CD4-positive, alpha-beta T cell treated with Interleukin-21 for 1 hour (primary cell): ENCODE measurements around the gene AMIGO1.
A peak's percentile ranks its signal among the peaks of the same experiment; 100 is the strongest.
"Not testable (repeated sequence)": the region's sequence is repeated elsewhere in the genome, so short reads cannot be mapped to it uniquely, and the experiment has no call there.

Experiments
- DNase-seq: peaks from one replicate; pipeline ENCODE4 v3.0.0-alpha.2; 2020

The AMIGO1 gene

DNA sequence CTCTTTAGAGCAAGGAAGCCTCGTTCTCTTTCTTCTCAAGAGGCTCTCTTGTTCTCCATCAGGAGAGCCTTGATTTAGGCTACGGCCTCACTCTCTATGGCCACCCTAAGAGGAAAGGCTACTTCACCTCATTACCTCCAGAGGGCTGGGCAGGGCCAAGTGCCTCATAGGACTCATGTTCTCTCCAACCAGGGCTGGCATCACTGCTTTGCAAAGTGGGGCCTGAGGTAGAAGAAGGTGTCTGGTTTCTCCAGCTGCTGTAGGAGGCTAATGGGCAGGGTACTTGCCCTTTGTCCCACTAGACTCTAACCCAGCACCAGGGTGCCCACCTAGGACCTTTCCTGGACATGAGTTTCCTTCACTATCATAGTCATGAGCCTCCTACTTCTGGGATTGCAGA lies 27.9 kb downstream of the AMIGO1 start:
- DNase-seq, result no peak

DNA sequence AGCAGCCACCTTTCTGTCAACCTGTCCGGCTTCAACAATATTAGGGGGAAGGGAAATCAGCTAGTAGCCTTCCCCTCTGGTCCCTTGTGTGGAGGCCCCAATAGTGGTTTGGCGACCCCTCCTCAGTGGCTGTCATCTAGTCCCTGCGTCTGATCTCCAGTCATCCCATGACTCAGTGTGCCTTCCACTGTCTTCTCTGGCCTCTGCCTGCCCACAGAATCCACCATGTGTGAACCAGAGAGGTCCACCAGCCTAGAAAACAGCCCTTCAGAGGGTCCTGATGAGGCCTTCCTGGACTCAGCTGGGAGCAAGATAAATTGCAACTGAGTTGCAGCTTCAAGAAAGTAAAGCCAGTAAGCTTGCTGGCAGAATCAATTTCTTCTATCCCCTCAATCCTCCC lies 29.6 kb downstream of the AMIGO1 start:
- no peak for DNase-seq

DNA sequence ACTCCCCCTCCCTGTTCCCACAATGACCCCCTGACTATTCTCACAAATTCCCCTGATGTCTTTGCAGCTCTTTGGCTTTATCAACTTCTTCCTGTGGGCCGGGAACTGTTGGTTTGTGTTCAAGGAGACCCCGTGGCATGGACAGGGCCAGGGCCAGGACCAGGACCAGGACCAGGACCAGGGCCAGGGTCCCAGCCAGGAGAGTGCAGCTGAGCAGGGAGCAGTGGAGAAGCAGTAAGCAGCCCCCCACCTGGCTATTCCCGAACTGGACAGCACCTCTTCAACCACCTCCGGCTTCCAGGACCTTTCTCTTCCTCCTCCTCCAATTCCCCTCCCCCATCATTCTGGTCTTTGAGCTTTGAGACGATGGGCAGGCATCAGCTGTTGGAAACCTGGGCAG lies 30.2 kb downstream of the AMIGO1 start:
- DNase-seq, result no peak

- peak; percentile 43 for DNase-seq
These were observed 30.7 kb downstream of the AMIGO1 start for GRCh38 chr1:109478806-109479205.

DNA sequence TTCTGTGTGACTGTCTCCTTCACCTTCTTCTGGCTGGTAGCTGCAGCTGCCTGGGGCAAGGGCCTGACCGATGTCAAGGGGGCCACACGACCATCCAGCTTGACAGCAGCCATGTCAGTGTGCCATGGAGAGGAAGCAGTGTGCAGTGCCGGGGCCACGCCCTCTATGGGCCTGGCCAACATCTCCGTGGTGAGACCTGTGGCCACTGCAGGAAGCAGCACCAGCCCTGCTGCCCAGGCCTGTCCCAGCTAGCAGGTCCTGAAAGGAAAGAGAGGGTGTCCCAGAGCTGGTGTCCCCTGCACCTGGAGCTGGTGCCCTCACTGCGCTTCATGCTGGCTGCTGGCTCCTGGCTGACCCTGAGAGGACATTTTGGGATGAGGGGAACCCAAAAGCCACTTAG lies 31.7 kb downstream of the AMIGO1 start:
- no peak for DNase-seq

DNA sequence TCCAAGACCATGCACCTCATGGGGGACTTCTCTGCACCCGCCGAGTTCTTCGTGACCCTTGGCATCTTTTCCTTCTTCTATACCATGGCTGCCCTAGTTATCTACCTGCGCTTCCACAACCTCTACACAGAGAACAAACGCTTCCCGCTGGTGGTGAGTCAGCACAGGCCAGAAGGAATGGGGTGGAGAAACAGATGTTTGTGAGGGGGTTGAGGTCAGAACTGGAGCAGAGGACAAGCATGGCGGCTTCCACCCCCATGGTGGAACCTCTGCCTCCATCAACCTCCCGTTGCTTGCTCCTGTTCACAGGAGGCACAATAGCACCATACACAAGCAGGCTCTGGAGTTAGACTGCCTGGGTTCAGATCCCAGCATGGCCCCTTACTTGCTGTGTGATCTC lies 32.7 kb downstream of the AMIGO1 start:
- no peak for DNase-seq

GRCh38 chr1:109475261-109475660 lies 34.3 kb downstream of the AMIGO1 start:
- no peak for DNase-seq

DNA sequence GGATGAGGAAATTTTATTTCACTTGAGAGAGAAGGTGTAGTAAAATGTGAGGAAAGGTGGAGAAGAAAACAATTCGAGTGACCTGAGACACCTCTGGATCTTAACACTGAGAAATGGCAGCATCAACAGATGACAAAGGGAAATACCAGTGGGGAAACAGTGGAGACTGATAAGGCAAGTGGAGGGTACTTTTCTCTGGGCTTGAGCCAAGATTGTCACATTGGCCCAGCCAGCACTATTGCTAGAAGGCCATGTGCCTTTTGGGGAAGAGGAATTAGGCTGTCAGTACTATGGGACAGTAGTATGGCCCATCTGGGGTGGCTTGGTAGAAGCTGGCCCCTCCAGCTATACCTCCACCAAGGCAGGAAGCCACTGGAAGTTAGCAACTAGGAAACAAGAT lies 34.8 kb downstream of the AMIGO1 start:
- DNase-seq, result no peak

DNA sequence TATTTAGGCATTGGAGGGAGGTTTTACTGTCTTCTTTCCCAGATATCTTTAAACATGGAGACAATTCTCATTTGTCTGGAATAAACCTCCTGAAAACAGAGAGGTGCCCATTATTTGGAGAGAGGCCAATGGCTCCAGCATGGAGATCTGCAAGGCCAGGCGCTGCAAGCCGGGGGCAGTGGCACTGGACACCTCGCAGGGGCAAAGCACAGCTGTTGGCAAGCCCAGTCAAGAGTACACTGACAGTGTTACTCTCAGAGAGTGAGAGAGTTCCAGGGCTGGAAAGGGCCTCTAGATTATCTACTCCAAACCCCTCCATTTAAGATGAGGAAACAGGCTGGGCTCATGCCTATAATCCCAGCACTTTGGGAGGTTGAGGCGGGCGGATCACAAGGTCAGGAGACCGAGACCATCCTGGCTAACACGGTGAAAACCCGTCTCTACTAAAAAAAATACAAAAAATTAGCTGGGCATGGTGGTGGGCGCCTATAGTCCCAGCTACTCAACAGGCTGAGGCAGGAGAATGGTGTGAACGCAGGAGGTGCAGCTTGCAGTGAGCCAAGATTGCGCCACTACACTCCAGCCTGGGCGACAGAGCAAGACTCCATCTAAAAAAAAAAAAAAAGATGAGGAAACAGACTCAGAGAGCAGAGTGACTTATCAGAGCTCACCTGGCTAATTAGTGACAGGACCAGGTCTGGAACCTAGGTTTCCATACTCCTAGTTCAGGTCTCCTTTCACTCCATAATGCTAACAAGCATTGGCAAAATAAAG lies 36.1 kb downstream of the AMIGO1 start:
- not testable (repeated sequence) for DNase-seq

DNA sequence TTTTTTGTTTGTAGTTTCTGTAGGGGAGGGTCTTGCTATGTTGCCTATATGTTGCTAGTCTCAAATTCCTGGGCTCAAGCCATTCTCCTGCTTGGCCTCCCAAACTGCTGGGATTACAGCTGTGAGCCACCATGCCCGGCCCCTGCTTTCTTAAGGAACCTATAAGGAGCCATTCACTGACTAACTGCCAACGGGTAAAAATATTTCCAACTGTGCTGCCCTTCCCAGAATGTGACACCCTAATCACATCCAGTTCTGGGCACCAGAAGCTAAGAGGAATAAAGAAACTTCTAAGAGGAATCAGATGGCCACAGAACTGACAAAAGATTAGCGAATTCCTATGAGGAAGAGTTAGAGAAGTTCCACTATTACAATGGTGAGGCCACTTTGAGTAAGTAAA lies 36.7 kb downstream of the AMIGO1 start:
- no peak for DNase-seq

GRCh38 chr1:109470245-109470644 lies 39.3 kb downstream of the AMIGO1 start:
- no peak for DNase-seq

DNA sequence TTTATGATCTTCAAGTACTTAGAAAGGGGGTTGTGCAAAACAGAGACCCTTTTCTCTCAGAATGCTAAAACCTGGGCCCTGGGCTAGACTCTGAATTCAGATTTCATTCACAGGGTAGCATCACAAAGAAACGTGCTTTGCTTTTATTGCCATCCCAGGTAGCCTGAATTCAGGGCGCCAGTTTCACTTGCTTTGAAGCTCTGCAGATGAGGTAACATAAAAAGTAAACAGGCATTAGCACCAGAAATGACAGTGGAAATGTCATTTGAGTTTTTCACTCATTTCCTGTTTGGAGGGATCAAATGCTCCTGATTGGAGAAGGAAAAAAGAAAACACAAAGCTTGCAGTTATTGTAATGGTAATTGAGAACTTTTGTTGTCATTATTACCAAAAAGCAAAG lies 40.6 kb downstream of the AMIGO1 start:
- no peak for DNase-seq

DNA sequence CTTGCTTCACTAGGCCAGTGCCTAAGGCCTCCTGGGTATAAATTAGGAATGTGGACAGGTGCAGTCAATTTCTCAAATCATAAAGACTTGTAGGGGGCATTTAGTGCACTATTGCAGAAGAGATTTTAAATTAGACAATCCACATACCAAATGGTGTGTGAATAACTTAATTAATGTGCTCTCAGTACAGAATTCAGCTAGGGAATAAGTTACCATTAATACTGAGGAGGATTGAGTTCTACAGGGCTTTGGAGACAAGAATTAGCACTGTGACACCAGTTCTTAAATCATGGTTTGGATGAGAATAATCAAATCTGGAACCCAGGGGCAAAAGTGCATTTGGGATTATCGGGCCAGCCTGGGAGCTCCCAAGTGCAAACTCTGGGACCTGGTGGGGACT lies 41.5 kb downstream of the AMIGO1 start:
- no peak for DNase-seq

- DNase-seq, result no peak
These were observed 42.2 kb downstream of the AMIGO1 start for GRCh38 chr1:109467301-109467777.

- no peak for DNase-seq
These were observed 42.9 kb downstream of the AMIGO1 start, which contains the start of gene SYPL2 for GRCh38 chr1:109466452-109467300. TSS of gene SYPL2 (plus strand) at chr1:109466546. CDS start at chr1:109466844, 298 bp downstream.

DNA sequence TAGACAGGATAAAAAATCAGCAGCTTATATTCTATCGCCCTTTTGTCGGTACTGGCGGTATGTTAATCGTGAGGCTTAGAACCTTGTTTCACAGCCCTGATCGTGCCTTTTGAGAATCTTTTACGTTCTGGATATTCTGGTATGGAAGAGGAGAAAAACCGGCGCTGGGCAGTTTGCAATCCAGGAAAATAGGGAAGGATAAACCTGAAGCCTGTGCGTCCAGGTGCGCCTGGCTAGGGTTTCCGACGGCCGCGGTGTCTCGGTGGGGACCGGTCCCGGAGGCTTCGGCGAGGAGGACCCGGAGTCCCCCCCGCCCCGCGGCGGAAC lies 43.4 kb downstream of the AMIGO1 start:
- DNase-seq, result no peak

- DNase-seq, result no peak
These were observed 51.7 kb downstream of the AMIGO1 start for GRCh38 chr1:109457819-109458218.

DNA sequence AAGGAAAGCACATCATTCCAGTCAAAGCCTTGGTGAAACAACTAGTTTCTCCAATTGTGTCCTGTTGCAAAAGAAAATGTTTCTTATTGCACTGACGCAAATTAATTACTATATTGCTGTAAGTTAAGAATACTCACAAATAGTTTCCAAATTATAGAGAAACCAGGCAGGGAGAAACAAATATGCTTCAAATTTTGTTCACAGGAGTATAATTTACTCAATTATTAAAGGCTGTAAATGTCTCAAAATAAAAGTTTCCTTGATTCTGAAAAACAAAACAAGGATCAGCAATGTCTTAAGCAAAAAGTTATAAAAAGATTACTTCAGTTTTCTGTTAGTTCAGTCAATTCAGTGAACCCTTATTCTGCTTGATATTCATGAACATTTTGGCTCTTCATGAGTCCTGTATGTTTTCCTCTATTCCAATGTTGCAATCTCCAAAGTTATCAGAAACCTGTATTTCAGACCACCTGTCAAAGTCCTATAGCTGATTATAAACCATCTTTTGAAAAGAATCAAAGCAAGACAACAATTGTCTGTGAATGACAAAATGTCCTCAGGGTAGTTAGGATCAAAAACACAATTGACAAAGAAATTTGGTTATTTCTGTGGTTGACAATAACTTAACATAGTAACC lies 54.9 kb downstream of the AMIGO1 start:
- DNase-seq, result no peak
